Fibroblast of lung (primary cell): Measurements from ENCODE around the gene FALEC.

Experiments
- EZH2 ChIP-seq: IDR thresholded peaks from 2 replicates; pipeline ENCODE4 v1.5.1; 2012; ENCODE audit warnings: low read length, control low read depth, mild to moderate bottlenecking; ENCODE audit errors: missing control alignments
- TF ChIP-seq, protein P1 (sequence below), 2 donors: IDR thresholded peaks in 1 of 2; conservative IDR thresholded peaks in 1 of 2; 1 replicate in 1 of 2; 2 replicates in 1 of 2; pipeline ENCODE4 v1.5.1; 2011 to 2012; ENCODE audit warnings: low read length in 2 of 2, control low read depth in 1 of 2, inconsistent platforms in 1 of 2, low read depth in 1 of 2, mild to moderate bottlenecking in 1 of 2

DNA sequence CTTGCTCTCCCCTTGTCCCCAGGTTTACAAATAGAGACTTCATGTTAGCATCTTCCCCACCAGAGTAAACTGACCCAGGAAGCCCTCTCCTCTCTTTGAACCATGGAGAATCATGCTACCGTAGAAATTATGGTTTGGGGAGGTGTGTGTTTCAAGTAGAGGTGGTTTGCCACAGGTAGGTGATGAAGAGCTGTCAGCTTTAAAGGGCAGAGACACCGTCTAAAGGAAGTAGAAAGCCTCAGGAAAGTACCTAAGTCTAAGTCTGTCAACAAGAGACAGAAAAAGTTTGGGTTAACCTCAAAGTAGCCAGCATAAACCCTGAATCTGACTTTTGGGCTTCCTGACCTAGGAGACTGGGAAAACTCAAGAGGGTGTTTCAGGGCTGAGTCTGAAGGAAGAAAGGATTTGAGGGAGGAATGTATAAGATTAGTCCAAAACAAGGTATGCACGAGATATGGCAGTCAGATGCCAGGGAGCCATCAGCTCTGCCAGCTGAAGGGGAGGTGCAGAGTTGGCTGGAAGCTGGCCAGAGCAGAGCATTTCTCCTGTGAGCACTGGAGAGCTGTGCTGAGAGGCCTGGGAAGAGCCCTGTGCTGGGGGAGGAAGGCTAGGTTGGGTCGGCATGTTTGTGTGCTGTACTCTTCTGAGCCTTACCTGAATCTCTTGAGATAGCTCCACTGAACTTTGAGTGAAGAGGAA is 47.9 kb downstream of the FALEC start:
- TF ChIP-seq, protein P1, sequence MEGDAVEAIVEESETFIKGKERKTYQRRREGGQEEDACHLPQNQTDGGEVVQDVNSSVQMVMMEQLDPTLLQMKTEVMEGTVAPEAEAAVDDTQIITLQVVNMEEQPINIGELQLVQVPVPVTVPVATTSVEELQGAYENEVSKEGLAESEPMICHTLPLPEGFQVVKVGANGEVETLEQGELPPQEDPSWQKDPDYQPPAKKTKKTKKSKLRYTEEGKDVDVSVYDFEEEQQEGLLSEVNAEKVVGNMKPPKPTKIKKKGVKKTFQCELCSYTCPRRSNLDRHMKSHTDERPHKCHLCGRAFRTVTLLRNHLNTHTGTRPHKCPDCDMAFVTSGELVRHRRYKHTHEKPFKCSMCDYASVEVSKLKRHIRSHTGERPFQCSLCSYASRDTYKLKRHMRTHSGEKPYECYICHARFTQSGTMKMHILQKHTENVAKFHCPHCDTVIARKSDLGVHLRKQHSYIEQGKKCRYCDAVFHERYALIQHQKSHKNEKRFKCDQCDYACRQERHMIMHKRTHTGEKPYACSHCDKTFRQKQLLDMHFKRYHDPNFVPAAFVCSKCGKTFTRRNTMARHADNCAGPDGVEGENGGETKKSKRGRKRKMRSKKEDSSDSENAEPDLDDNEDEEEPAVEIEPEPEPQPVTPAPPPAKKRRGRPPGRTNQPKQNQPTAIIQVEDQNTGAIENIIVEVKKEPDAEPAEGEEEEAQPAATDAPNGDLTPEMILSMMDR (conservative IDR thresholded peaks at IDR 0.05 in 1 of 2, IDR thresholded peaks at IDR 0.05 in 1 of 2; ENCODE audit: low read depth in 1 of 2, low read length in 2 of 2): no peak
- TF ChIP-seq EZH2: no peak
